Measurements from ENCODE around the gene MIB1. TPM values are rescaled to one million over a fixed set of nuclear protein-coding genes. Genes with fewer than 3 reads are reported as not detected.
A peak's percentile ranks its signal among the peaks of the same experiment; 100 is the strongest.

The MIB1 gene
- total RNA-seq, 3 donors from 2014 or later = 35.0 to 55.2 (median 37.7) TPM

DNA sequence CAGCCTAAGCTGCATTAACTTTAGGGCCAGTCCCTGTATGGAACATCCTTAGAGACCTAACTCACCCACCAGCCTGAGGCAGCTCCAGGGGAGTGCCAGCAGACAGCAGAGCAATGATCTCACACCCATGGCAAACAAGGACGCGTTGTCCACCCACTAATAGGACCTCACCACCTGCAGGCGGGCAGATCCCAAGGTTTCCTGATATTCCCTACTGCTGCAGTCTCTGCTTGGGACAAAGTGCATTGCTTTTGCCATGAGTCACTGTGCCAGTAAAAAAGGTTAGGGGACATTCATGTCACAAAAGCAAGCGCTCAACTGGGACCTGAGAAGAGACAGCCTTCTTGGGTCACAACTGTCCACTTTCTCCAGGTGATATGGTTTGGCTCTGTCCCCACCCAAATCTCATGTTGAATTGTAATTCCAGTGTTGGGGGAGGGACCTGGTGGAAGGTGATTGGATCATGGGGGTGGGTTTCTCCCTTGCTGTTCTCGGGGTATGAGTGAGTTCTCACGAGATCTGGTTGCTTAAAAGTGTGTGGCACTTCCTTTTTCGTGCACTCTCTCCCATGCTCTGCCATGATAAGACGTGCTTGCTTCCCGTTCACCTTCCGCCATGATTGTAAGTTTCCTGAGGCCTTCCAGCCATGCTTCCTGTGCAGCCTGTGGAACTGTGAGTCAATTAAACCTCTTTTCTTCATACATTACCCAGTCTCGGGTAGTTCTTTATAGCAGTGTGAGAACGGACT is 160.2 kb downstream of the MIB1 start:
- TF ChIP-seq POLR2A (IDR thresholded peaks at IDR 0.05) (no peak), POLR2AphosphoS5 (IDR thresholded peaks at IDR 0.05) (no peak)
- TF ChIP-seq, protein P1, sequence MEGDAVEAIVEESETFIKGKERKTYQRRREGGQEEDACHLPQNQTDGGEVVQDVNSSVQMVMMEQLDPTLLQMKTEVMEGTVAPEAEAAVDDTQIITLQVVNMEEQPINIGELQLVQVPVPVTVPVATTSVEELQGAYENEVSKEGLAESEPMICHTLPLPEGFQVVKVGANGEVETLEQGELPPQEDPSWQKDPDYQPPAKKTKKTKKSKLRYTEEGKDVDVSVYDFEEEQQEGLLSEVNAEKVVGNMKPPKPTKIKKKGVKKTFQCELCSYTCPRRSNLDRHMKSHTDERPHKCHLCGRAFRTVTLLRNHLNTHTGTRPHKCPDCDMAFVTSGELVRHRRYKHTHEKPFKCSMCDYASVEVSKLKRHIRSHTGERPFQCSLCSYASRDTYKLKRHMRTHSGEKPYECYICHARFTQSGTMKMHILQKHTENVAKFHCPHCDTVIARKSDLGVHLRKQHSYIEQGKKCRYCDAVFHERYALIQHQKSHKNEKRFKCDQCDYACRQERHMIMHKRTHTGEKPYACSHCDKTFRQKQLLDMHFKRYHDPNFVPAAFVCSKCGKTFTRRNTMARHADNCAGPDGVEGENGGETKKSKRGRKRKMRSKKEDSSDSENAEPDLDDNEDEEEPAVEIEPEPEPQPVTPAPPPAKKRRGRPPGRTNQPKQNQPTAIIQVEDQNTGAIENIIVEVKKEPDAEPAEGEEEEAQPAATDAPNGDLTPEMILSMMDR (IDR thresholded peaks at IDR 0.05) = no peak
- no peaks in the 10 kb centered on the region for H3K9me3 ChIP-seq
- no peak for DNase-seq (ENCODE audit: low spot score in 2 of 2)
- H3K27ac ChIP-seq = no peak overlapping the region
- H3K4me3 ChIP-seq = no peak overlapping the region
- H3K36me3 ChIP-seq = no peaks in the 10 kb centered on the region
- no peaks in the 10 kb centered on the region for H3K4me1 ChIP-seq
- no peaks in the 10 kb centered on the region for H3K27me3 ChIP-seq
- intact Hi-C loops (cut with DNase I; ENCODE audit: low total_unique reads) = no loop called here

DNA sequence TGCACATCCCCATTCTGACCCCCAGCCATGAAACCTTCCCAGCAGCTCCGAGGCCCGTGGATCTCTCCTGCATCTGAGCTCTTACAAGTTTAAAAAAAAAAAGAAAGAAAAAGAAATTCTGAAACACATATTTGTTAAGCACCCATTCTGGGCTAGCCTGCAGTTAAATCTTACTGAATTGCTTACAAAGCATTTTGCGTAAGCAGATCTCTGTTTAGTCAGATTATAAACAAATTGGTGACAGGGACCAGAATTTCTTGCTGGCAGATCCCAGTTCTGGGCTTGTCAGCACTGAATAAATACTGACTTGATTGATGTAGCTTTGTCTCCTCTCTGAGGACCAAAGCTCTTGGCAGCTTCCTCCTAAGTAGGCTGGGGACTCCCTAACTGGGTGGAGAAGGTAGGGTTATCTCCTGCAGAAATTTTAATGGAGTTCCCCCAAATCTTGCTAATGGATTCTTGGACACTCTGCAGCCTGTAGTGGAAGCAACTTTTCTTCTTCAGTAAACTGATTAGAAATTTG is 160.9 kb downstream of the MIB1 start:
- TF ChIP-seq POLR2AphosphoS5 (IDR thresholded peaks at IDR 0.05) (no peak), POLR2A (IDR thresholded peaks at IDR 0.05) (no peak)
- TF ChIP-seq, protein P1 (IDR thresholded peaks at IDR 0.05) = no peak
- intact Hi-C loops (cut with DNase I; ENCODE audit: low total_unique reads) = no loop called here
- no peaks in the 10 kb centered on the region for H3K9me3 ChIP-seq
- H3K27ac ChIP-seq = no peak overlapping the region
- DNase-seq (ENCODE audit: low spot score in 2 of 2) = no peak
- peak overlapping the region in 2 of 3 donors; percentile 9 to 53 for H3K4me3 ChIP-seq
- no peaks in the 10 kb centered on the region for H3K36me3 ChIP-seq
- H3K4me1 ChIP-seq = no peaks in the 10 kb centered on the region
- H3K27me3 ChIP-seq = no peaks in the 10 kb centered on the region

DNA sequence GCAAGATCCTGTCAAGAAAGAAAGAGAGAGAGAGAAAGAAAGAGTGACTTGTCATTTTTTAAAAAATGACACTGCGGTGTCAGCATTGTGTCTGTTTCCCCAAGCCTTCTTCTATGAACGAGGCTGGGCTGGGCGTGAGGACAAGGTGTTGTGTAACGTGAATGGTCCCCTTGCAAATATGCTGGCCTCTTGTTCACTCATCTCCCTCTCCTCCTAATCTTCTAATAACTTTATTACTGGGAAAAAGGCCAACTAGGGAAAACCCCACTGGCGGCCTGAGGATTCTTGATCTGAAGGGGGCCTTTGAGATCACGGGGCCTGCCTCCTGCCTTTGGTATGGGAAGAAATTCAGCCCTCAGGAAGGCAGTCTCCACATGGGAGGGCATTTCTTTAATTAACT is 163.1 kb downstream of the MIB1 start:
- intact Hi-C loops (cut with DNase I; ENCODE audit: low total_unique reads) = no loop called here
- TF ChIP-seq, protein P1 (IDR thresholded peaks at IDR 0.05) = no peak
- no peak for TF ChIP-seq POLR2A (IDR thresholded peaks at IDR 0.05)
- no peak for TF ChIP-seq POLR2AphosphoS5 (IDR thresholded peaks at IDR 0.05)
- Histone ChIP-seq H3K4me1 (no peaks in the 10 kb centered on the region), H3K4me3 (no peak overlapping the region), H3K36me3 (no peaks in the 10 kb centered on the region), H3K9me3 (no peaks in the 10 kb centered on the region), H3K27ac (no peak overlapping the region), H3K27me3 (no peaks in the 10 kb centered on the region)
- no peak for DNase-seq (ENCODE audit: low spot score in 2 of 2)

DNA sequence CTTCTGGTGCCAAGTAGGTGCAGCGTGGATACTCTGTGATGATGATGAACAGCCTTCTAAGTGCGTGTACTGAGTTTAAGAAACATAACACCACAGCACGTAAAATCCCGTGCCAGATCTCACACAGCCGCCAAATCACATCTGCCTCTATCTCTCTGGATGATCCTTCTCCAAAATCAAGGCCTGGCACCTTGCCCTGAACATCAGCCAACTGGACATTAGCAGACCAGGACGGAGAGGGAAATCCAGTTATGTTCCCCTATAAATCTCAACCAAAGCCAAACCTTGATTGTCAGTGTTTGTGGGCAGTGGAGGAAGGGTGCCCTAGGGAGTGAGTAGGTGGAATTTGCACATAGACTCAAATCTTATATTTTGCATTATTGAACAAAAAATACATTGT is 164.3 kb downstream of the MIB1 start:
- no peak for DNase-seq (ENCODE audit: low spot score in 2 of 2)
- Histone ChIP-seq H3K36me3 (no peaks in the 10 kb centered on the region), H3K4me1 (no peaks in the 10 kb centered on the region), H3K27me3 (no peaks in the 10 kb centered on the region), H3K4me3 (no peak overlapping the region), H3K27ac (no peak overlapping the region), H3K9me3 (no peaks in the 10 kb centered on the region)
- intact Hi-C loops (cut with DNase I; ENCODE audit: low total_unique reads) = no loop called here
- TF ChIP-seq, protein P1 (IDR thresholded peaks at IDR 0.05) = no peak
- no peak for TF ChIP-seq POLR2A (IDR thresholded peaks at IDR 0.05)
- TF ChIP-seq POLR2AphosphoS5 (IDR thresholded peaks at IDR 0.05) = no peak

DNA sequence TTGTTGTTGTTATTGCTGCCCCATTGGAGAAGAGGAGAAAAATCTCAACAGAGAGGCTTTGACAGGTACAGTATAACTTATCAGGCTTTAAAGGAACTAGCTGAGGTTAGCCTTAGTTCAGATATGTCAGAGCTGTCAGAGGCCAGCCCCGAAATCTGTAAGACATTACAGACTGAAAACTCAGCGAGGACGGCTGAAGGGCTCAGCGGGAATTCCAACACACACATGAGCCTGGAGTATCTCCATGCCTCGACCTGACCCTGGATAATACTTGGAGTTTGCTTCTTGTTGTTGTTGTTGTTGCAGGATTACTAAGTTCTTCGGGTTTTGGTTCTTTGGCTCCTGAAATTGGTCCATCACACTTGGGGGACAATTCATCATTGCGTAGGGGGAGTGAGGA is 166.9 kb downstream of the MIB1 start:
- Histone ChIP-seq H3K27ac (no peak overlapping the region), H3K9me3 (no peaks in the 10 kb centered on the region), H3K4me1 (no peaks in the 10 kb centered on the region), H3K36me3 (no peaks in the 10 kb centered on the region), H3K4me3 (no peak overlapping the region), H3K27me3 (no peaks in the 10 kb centered on the region)
- no peak for TF ChIP-seq POLR2A (IDR thresholded peaks at IDR 0.05)
- TF ChIP-seq, protein P1 (IDR thresholded peaks at IDR 0.05) = no peak
- TF ChIP-seq POLR2AphosphoS5 (IDR thresholded peaks at IDR 0.05) = no peak
- DNase-seq (ENCODE audit: low spot score in 2 of 2) = no peak
- intact Hi-C loops (cut with DNase I; ENCODE audit: low total_unique reads) = no loop called here

Measured in breast epithelium (tissue), 4 donors.